ENCODE measurements around the gene HBQ1.
A peak's percentile ranks its signal among the peaks of the same experiment; 100 is the strongest.

Gene HBQ1

GRCh38 chr16:200388-200787 is 20.1 kb downstream of the HBQ1 start (continued):
- peak; percentile 73 for TF ChIP-seq ZNF629 (tag by site-specific recombination; IDR thresholded peaks at IDR 0.05)
- no peak for TF ChIP-seq ZNF292 (tag by site-specific recombination; IDR thresholded peaks at IDR 0.05; ENCODE audit: borderline replicate concordance, low read depth)
- no peak for TF ChIP-seq ZEB2 (tag by site-specific recombination; IDR thresholded peaks at IDR 0.05)
- TF ChIP-seq ZNF274 (IDR thresholded peaks at IDR 0.05; ENCODE audit: low read length) = no peak
- TF ChIP-seq ZNF274 (tag by site-specific recombination; IDR thresholded peaks at IDR 0.05; ENCODE audit: borderline replicate concordance) = no peak
- 0 out of 2 replicates have a peak, but pooled peaks have one; percentile 30 for TF ChIP-seq GFI1B (tag by site-specific recombination; IDR thresholded peaks at IDR 0.05)
- no peak for TF ChIP-seq HOXC10 (CRISPR knock-in tag; IDR thresholded peaks at IDR 0.05)
- no peak for TF ChIP-seq ZNF776 (tag by site-specific recombination; IDR thresholded peaks at IDR 0.05; ENCODE audit: borderline replicate concordance)
- no peak for TF ChIP-seq ZNF791 (tag by site-specific recombination; IDR thresholded peaks at IDR 0.05)
- no peak for TF ChIP-seq ZNF521 (tag by site-specific recombination; IDR thresholded peaks at IDR 0.05)
- no peak for TF ChIP-seq ZNF114 (tag by site-specific recombination; IDR thresholded peaks at IDR 0.05)
- TF ChIP-seq ZNF362 (tag by site-specific recombination; IDR thresholded peaks at IDR 0.05) = peak; percentile 71; the same call in 1 of the 2 replicates
- TF ChIP-seq ZNF202 (tag by site-specific recombination; IDR thresholded peaks at IDR 0.05; ENCODE audit: borderline replicate concordance) = no peak
- TF ChIP-seq ZNF221 (tag by site-specific recombination; IDR thresholded peaks at IDR 0.05; ENCODE audit: borderline replicate concordance) = no peak
- no peak for TF ChIP-seq ZNF701 (tag by site-specific recombination; IDR thresholded peaks at IDR 0.05)
- TF ChIP-seq EGR2 (tag by site-specific recombination; IDR thresholded peaks at IDR 0.05; ENCODE audit: low read depth) = no peak
- TF ChIP-seq ZNF501 (tag by site-specific recombination; IDR thresholded peaks at IDR 0.05) = no peak
- TF ChIP-seq SP7 (tag by site-specific recombination; IDR thresholded peaks at IDR 0.05) = peak; percentile 62; the same call in 1 of the 2 replicates
- 0 out of 2 replicates have a peak, but pooled peaks have one; percentile 59 for TF ChIP-seq INSM2 (tag by site-specific recombination; IDR thresholded peaks at IDR 0.05)
- TF ChIP-seq, protein P1, sequence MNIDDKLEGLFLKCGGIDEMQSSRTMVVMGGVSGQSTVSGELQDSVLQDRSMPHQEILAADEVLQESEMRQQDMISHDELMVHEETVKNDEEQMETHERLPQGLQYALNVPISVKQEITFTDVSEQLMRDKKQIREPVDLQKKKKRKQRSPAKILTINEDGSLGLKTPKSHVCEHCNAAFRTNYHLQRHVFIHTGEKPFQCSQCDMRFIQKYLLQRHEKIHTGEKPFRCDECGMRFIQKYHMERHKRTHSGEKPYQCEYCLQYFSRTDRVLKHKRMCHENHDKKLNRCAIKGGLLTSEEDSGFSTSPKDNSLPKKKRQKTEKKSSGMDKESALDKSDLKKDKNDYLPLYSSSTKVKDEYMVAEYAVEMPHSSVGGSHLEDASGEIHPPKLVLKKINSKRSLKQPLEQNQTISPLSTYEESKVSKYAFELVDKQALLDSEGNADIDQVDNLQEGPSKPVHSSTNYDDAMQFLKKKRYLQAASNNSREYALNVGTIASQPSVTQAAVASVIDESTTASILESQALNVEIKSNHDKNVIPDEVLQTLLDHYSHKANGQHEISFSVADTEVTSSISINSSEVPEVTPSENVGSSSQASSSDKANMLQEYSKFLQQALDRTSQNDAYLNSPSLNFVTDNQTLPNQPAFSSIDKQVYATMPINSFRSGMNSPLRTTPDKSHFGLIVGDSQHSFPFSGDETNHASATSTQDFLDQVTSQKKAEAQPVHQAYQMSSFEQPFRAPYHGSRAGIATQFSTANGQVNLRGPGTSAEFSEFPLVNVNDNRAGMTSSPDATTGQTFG (tag by site-specific recombination; IDR thresholded peaks at IDR 0.05; ENCODE audit: borderline replicate concordance) = no peak
- TF ChIP-seq ZNF837 (tag by site-specific recombination; IDR thresholded peaks at IDR 0.05) = no peak
- TF ChIP-seq ZNF747 (tag by site-specific recombination; IDR thresholded peaks at IDR 0.05) = no peak
- TF ChIP-seq, protein P2, sequence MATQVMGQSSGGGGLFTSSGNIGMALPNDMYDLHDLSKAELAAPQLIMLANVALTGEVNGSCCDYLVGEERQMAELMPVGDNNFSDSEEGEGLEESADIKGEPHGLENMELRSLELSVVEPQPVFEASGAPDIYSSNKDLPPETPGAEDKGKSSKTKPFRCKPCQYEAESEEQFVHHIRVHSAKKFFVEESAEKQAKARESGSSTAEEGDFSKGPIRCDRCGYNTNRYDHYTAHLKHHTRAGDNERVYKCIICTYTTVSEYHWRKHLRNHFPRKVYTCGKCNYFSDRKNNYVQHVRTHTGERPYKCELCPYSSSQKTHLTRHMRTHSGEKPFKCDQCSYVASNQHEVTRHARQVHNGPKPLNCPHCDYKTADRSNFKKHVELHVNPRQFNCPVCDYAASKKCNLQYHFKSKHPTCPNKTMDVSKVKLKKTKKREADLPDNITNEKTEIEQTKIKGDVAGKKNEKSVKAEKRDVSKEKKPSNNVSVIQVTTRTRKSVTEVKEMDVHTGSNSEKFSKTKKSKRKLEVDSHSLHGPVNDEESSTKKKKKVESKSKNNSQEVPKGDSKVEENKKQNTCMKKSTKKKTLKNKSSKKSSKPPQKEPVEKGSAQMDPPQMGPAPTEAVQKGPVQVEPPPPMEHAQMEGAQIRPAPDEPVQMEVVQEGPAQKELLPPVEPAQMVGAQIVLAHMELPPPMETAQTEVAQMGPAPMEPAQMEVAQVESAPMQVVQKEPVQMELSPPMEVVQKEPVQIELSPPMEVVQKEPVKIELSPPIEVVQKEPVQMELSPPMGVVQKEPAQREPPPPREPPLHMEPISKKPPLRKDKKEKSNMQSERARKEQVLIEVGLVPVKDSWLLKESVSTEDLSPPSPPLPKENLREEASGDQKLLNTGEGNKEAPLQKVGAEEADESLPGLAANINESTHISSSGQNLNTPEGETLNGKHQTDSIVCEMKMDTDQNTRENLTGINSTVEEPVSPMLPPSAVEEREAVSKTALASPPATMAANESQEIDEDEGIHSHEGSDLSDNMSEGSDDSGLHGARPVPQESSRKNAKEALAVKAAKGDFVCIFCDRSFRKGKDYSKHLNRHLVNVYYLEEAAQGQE (tag by site-specific recombination; IDR thresholded peaks at IDR 0.05) = no peak
- no peak for TF ChIP-seq ZFP69B (tag by site-specific recombination; IDR thresholded peaks at IDR 0.05)
- TF ChIP-seq, protein P3, sequence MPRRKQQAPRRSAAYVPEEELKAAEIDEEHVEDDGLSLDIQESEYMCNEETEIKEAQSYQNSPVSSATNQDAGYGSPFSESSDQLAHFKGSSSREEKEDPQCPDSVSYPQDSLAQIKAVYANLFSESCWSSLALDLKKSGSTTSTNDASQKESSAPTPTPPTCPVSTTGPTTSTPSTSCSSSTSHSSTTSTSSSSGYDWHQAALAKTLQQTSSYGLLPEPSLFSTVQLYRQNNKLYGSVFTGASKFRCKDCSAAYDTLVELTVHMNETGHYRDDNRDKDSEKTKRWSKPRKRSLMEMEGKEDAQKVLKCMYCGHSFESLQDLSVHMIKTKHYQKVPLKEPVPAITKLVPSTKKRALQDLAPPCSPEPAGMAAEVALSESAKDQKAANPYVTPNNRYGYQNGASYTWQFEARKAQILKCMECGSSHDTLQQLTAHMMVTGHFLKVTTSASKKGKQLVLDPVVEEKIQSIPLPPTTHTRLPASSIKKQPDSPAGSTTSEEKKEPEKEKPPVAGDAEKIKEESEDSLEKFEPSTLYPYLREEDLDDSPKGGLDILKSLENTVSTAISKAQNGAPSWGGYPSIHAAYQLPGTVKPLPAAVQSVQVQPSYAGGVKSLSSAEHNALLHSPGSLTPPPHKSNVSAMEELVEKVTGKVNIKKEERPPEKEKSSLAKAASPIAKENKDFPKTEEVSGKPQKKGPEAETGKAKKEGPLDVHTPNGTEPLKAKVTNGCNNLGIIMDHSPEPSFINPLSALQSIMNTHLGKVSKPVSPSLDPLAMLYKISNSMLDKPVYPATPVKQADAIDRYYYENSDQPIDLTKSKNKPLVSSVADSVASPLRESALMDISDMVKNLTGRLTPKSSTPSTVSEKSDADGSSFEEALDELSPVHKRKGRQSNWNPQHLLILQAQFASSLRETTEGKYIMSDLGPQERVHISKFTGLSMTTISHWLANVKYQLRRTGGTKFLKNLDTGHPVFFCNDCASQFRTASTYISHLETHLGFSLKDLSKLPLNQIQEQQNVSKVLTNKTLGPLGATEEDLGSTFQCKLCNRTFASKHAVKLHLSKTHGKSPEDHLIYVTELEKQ (tag by site-specific recombination; IDR thresholded peaks at IDR 0.05; ENCODE audit: borderline replicate concordance) = no peak
- TF ChIP-seq ZNF366 (tag by site-specific recombination; conservative IDR thresholded peaks at IDR 0.05) = peak; percentile 45; the same call in 1 of the 2 replicates
- no peak for TF ChIP-seq ZNF785 (tag by site-specific recombination; IDR thresholded peaks at IDR 0.05)
- no peak for TF ChIP-seq ZNF624 (tag by site-specific recombination; IDR thresholded peaks at IDR 0.05)
- no peak for TF ChIP-seq MZF1 (tag by site-specific recombination; IDR thresholded peaks at IDR 0.05; ENCODE audit: borderline replicate concordance)
- TF ChIP-seq ZNF76 (tag by site-specific recombination; IDR thresholded peaks at IDR 0.05; ENCODE audit: borderline replicate concordance, low read depth) = no peak
